MCF 10A (cell line): ENCODE results near the gene ADCY5. TPM values are rescaled to one million over a fixed set of nuclear protein-coding genes. Genes with fewer than 3 reads are reported as not detected.

Experiments used
- BruUV-seq: library from RNA; stranded (reverse); fragments of 400-500 nt; replicated peaks from 2 replicates; lab custom pipeline; 2021; lab: Mats Ljungman, UMichigan
- CTCF ChIA-PET: fragments of 300-600 bp; sonication (Branson Sonifier 250); formaldehyde crosslinking; extraction: SDS; loops from one replicate; lab custom pipeline; 2021; ENCODE audit warnings: antibody characterized with exemption, inconsistent platforms; lab: Yijun Ruan, JAX
- POLR2A ChIA-PET: fragments of 300-600, 350-650 bp; sonication (Branson Sonifier 250); formaldehyde crosslinking; extraction: SDS; loops from one replicate; lab custom pipeline; 2020; ENCODE audit warnings: antibody characterized with exemption, inconsistent platforms; lab: Yijun Ruan, JAX
- DNase-seq: peaks from one replicate; pipeline ENCODE4 v3.0.0-alpha.2; 2018; ENCODE audit not compliant: unreplicated experiment
- H3K27ac Mint-ChIP-seq: one replicate; pipeline ENCODE4 v1.8.0; 2022; ENCODE audit warnings: mild to moderate bottlenecking, low read depth, mixed read lengths; ENCODE audit not compliant: unreplicated experiment
- H3K27me3 Mint-ChIP-seq: one replicate; pipeline ENCODE4 v1.8.0; 2022; ENCODE audit warnings: mixed read lengths; ENCODE audit not compliant: insufficient read depth, unreplicated experiment
- H3K36me3 Mint-ChIP-seq: one replicate; pipeline ENCODE4 v1.8.0; 2022; ENCODE audit warnings: mild to moderate bottlenecking, moderate library complexity, mixed read lengths; ENCODE audit not compliant: insufficient read depth, unreplicated experiment
- H3K4me1 Mint-ChIP-seq: one replicate; pipeline ENCODE4 v1.8.0; 2022; ENCODE audit warnings: mixed read lengths; ENCODE audit not compliant: insufficient read depth, unreplicated experiment
- H3K4me3 Mint-ChIP-seq: one replicate; pipeline ENCODE4 v1.8.0; 2022; ENCODE audit warnings: mild to moderate bottlenecking, moderate library complexity, mixed read lengths; ENCODE audit not compliant: unreplicated experiment
- H3K9me3 Mint-ChIP-seq: one replicate; pipeline ENCODE4 v1.8.0; 2022; ENCODE audit warnings: mixed read lengths; ENCODE audit not compliant: unreplicated experiment
- CTCF ChIP-seq: fragments of 200-600 bp; IDR thresholded peaks from one replicate; pipeline ENCODE4 v1.8.0; 2022; ENCODE audit warnings: antibody characterized with exemption, mild to moderate bottlenecking; ENCODE audit not compliant: unreplicated experiment
- intact Hi-C: fragments of 100-400 bp; cut with micrococcal nuclease; formaldehyde crosslinking; loops from 2 replicates; pipeline ENCODE4 v1.14.1; 2022
- total RNA-seq: library from RNA; stranded (reverse); gene quantifications from 2 replicates; pipeline ENCODE4 v1.2.3, GENCODE V29; 2022

ADCY5 gene
- total RNA-seq, 1 experiment from 2014 or later = not detected

GRCh38 chr3:123480428-123480827, 31.5 kb upstream of the ADCY5 start:
- intact Hi-C loops = no loop called here
- Mint-ChIP-seq H3K27me3 (peaks cover 41% of the 10 kb centered on the region), H3K36me3 (peaks cover 7% of the 10 kb centered on the region), H3K4me3 (no peak overlapping the region), H3K27ac (no peak overlapping the region), H3K4me1 (peaks cover 3% of the 10 kb centered on the region), H3K9me3 (no peaks in the 10 kb centered on the region)
- DNase-seq = no peak
- TF ChIP-seq CTCF = no peak
- ChIA-PET CTCF (interaction anchor here (1.4 kb wide), 1 partner anchor 126 kb away, joined by 8 read pairs; no protein-coding TSS in a partner anchor), POLR2A (no interaction called here)
- no TSS peak for BruUV-seq

DNA sequence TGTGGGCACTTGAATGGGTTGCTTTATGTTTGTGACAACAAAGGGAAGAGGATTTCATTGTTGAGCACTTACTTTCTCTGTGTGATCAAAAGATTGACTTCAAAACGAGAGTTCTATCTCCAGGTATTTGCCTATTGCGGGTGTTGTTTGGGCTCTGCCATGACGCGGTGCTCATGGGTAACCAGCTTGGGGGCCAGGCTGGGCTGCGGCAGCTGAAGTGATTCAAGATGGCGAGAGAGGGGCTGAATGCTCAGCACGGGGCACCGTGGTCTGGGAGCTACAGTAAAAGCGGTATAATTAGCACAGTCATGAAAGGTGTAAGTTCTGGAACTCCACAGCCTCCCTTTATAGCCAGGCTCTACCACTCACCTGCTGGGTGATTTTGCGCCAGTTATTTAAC, 31.0 kb upstream of the ADCY5 start:
- Mint-ChIP-seq H3K4me3 (no peak overlapping the region), H3K27ac (no peak overlapping the region), H3K36me3 (peaks cover 2% of the 10 kb centered on the region), H3K4me1 (peaks cover 4% of the 10 kb centered on the region), H3K27me3 (peaks cover 47% of the 10 kb centered on the region), H3K9me3 (no peaks in the 10 kb centered on the region)
- no peak for DNase-seq
- ChIA-PET POLR2A (interaction anchor here (0.6 kb wide), 1 partner anchor 1077 kb away, joined by 3 read pairs; no protein-coding TSS in a partner anchor), CTCF (interaction anchor here (0.6 to 1.4 kb wide), 2 partner anchors 15 to 126 kb away, joined by 5 to 8 read pairs; no protein-coding TSS in a partner anchor)
- intact Hi-C loops = no loop called here
- BruUV-seq = no TSS peak
- no peak for TF ChIP-seq CTCF

GRCh38 chr3:123478314-123478713, 29.4 kb upstream of the ADCY5 start:
- Mint-ChIP-seq H3K27me3 (peaks cover 56% of the 10 kb centered on the region), H3K4me1 (peaks cover 4% of the 10 kb centered on the region), H3K36me3 (no peaks in the 10 kb centered on the region), H3K9me3 (no peaks in the 10 kb centered on the region), H3K27ac (no peak overlapping the region), H3K4me3 (no peak overlapping the region)
- intact Hi-C loops = no loop called here
- ChIA-PET POLR2A (no interaction called here), CTCF (interaction anchor here (0.7 to 1.2 kb wide), 2 partner anchors 149 to 210 kb away, joined by 4 read pairs; no protein-coding TSS in a partner anchor)
- BruUV-seq = no TSS peak
- no peak for TF ChIP-seq CTCF
- no peak for DNase-seq

GRCh38 chr3:123476967-123477750, 28.3 kb upstream of the ADCY5 start:
- H3K36me3 Mint-ChIP-seq = no peaks in the 10 kb centered on the region
- POLR2A ChIA-PET = no interaction called here
- intact Hi-C loops = no loop called here
- H3K4me3 Mint-ChIP-seq = no peak overlapping the region
- peaks cover 56% of the 10 kb centered on the region for H3K27me3 Mint-ChIP-seq
- DNase-seq = no peak
- peaks cover 4% of the 10 kb centered on the region for H3K4me1 Mint-ChIP-seq
- no peak for TF ChIP-seq CTCF
- H3K9me3 Mint-ChIP-seq = no peaks in the 10 kb centered on the region
- H3K27ac Mint-ChIP-seq = no peak overlapping the region
- CTCF ChIA-PET = interaction anchor here (0.5 to 1.2 kb wide), 5 partner anchors 111 to 209 kb away, joined by 3 to 4 read pairs (median 3); no protein-coding TSS in a partner anchor
- no TSS peak for BruUV-seq
